ENCODE data around the gene PWWP2B.

The PWWP2B gene

DNA sequence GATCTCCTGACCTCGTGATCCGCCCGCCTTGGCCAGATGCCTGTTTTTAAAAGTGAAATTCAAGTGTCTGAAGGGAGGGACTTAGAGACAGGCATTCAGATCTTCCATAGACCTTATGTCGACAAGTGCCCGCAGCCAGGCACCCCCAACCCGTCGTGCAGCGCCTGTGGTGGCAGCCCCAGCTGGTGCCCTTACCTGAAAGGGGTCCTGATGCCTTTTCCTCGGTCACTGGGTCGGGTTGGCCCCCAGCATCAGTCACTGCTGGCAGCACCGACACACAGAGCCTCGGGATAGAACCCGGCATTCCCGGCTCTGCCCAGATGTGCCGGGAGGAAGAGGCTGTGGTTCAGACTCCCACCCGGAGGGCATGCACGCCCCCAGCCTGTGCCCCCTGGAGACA is 41.7 kb upstream of the PWWP2B start:
- Histone ChIP-seq H3K9me3 (no peaks in the 10 kb centered on the region), H3K36me3 (no peaks in the 10 kb centered on the region), H3K27ac (no peak overlapping the region), H3K4me3 (ENCODE audit: low read depth in 1 of 2, low read length in 1 of 2) (no peak overlapping the region), H3K4me1 (ENCODE audit: control insufficient read depth in 1 of 2, insufficient read depth in 1 of 2, low read depth in 1 of 2, low read length in 1 of 2) (peaks cover 23 to 29% of the 10 kb centered on the region in 2 experiments), H3K27me3 (no peaks in the 10 kb centered on the region)
- TF ChIP-seq CTCF (IDR thresholded peaks at IDR 0.05), result no peak

- no peak for TF ChIP-seq CTCF (IDR thresholded peaks at IDR 0.05)
- Histone ChIP-seq H3K4me3 (ENCODE audit: low read depth in 1 of 2, low read length in 1 of 2) (no peak overlapping the region), H3K27me3 (no peaks in the 10 kb centered on the region), H3K36me3 (no peaks in the 10 kb centered on the region), H3K4me1 (ENCODE audit: control insufficient read depth in 1 of 2, insufficient read depth in 1 of 2, low read depth in 1 of 2, low read length in 1 of 2) (peaks cover 23 to 29% of the 10 kb centered on the region in 2 experiments), H3K27ac (no peak overlapping the region), H3K9me3 (no peaks in the 10 kb centered on the region)
Measured at GRCh38 chr10:132355754-132356153, 41.2 kb upstream of the PWWP2B start.

DNA sequence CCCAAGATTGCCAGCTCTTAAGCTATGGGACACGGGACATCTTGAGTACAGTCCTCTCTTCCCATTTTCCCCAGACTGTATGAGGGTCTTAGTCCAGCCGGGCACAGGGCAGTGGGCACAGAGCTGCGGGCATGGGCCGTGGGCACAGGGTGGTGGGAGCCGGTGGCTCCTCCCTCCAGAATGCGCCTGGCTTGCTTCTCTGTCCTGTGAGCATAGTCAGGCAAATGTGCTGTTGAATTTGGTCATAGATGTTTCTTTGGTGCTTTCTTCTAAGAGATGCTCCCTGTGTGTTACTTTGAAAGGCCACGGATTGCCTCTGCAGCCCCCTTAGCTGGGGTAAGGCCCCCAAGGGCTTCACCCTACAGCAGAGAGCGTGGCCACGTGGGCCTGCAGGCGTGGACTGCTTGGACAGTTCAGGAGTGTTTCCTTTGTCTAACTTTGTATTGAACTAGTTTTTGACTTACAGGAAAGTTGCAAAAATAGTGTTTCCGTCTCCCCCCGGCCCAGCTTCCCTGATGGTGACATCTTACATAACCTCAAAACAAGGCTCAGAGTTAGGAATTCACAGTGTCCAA is 40.3 kb upstream of the PWWP2B start:
- no peaks in the 10 kb centered on the region for H3K27me3 ChIP-seq

GRCh38 chr10:132357286-132358058 is 39.5 kb upstream of the PWWP2B start:
- H3K36me3 ChIP-seq, result no peaks in the 10 kb centered on the region
- no peaks in the 10 kb centered on the region for H3K9me3 ChIP-seq
- no peak overlapping the region for H3K27ac ChIP-seq
- H3K4me3 ChIP-seq (ENCODE audit: low read depth in 1 of 2, low read length in 1 of 2), result no peak overlapping the region
- TF ChIP-seq CTCF (IDR thresholded peaks at IDR 0.05), result no peak
- no peaks in the 10 kb centered on the region for H3K27me3 ChIP-seq
- H3K4me1 ChIP-seq (ENCODE audit: control insufficient read depth in 1 of 2, insufficient read depth in 1 of 2, low read depth in 1 of 2, low read length in 1 of 2), result peaks cover 23 to 29% of the 10 kb centered on the region in 2 experiments

More for the DNA sequence above, 40.3 kb upstream of the PWWP2B start:
- TF ChIP-seq CTCF (IDR thresholded peaks at IDR 0.05), result no peak
- Histone ChIP-seq H3K36me3 (no peaks in the 10 kb centered on the region), H3K4me3 (ENCODE audit: low read depth in 1 of 2, low read length in 1 of 2) (no peak overlapping the region), H3K4me1 (ENCODE audit: control insufficient read depth in 1 of 2, insufficient read depth in 1 of 2, low read depth in 1 of 2, low read length in 1 of 2) (peaks cover 23 to 29% of the 10 kb centered on the region in 2 experiments), H3K27ac (no peak overlapping the region), H3K9me3 (no peaks in the 10 kb centered on the region)

GRCh38 chr10:132359305-132360040 is 37.5 kb upstream of the PWWP2B start:
- TF ChIP-seq CTCF (IDR thresholded peaks at IDR 0.05), result no peak
- Histone ChIP-seq H3K36me3 (no peaks in the 10 kb centered on the region), H3K4me3 (ENCODE audit: low read depth in 1 of 2, low read length in 1 of 2) (no peak overlapping the region), H3K4me1 (ENCODE audit: control insufficient read depth in 1 of 2, insufficient read depth in 1 of 2, low read depth in 1 of 2, low read length in 1 of 2) (peaks cover 23 to 29% of the 10 kb centered on the region in 2 experiments), H3K9me3 (no peaks in the 10 kb centered on the region), H3K27ac (no peak overlapping the region), H3K27me3 (no peaks in the 10 kb centered on the region)

All from neutrophil (primary cell).